Vagina (tissue), 2 donors: ENCODE measurements around the gene BCKDK. TPM values are rescaled to one million over a fixed set of nuclear protein-coding genes. Genes with fewer than 3 reads are reported as not detected.
"Not testable (repeated sequence)": the region's sequence is repeated elsewhere in the genome, so short reads cannot be mapped to it uniquely, and the experiment has no call there.

Source experiments
- DNase-seq, 2 donors: peaks; one replicate each; pipeline ENCODE4 v3.0.0-alpha.2; 2017; ENCODE audit errors: extremely low spot score in 2 of 2
- H3K27ac ChIP-seq: fragments of 200-600 bp; sonication (generic); one replicate; pipeline ENCODE4 v1.5.1; 2019
- H3K27me3 ChIP-seq: fragments of 200-600 bp; sonication (generic); one replicate; pipeline ENCODE4 v1.5.1; 2019
- H3K36me3 ChIP-seq, 2 donors: fragments of 200-600 bp; sonication (generic); one replicate each; pipeline ENCODE4 v1.5.1; 2017 to 2019
- H3K4me1 ChIP-seq: fragments of 200-600 bp; sonication (generic); one replicate; pipeline ENCODE4 v1.5.1; 2019
- H3K4me3 ChIP-seq, 2 donors: fragments of 200-600 bp; sonication (generic); 1 replicate in 1 of 2; 2 replicates in 1 of 2; pipeline ENCODE4 v1.5.1; 2016 to 2019
- H3K9me3 ChIP-seq: fragments of 200-600 bp; sonication (generic); one replicate; pipeline ENCODE4 v1.5.1; 2019
- POLR2A ChIP-seq, 2 donors: fragments of 450-650 bp; IDR thresholded peaks; one replicate each; pipeline ENCODE4 v1.6.1; 2017; ENCODE audit warnings: antibody characterized with exemption in 2 of 2, mild to moderate bottlenecking in 2 of 2, moderate library complexity in 2 of 2
- POLR2AphosphoS5 ChIP-seq, 2 donors: sonication (generic); formaldehyde crosslinking; IDR thresholded peaks; one replicate each; pipeline ENCODE4 v1.9.0; 2017; ENCODE audit warnings: antibody characterized with exemption in 2 of 2, mild to moderate bottlenecking in 2 of 2, low read depth in 1 of 2; ENCODE audit not compliant: insufficient read depth in 1 of 2
- intact Hi-C: fragments of 100-400 bp; cut with DNase I; formaldehyde crosslinking; loops from one replicate; pipeline ENCODE4 v1.15.1; 2023
- total RNA-seq: library from RNA; depleted of rRNA; stranded (reverse); fragments of >200 nt; gene quantifications from one replicate; pipeline ENCODE4 v1.2.3, GENCODE V29; 2016
- TF ChIP-seq, protein P1 (sequence below), 3 experiments: fragments of 450-650 bp in 2 of 3; fragments of 200-600 bp in 1 of 3; sonication (generic) in 1 of 3; IDR thresholded peaks; one replicate each; pipeline ENCODE4 v1.5.1; 2017 to 2019; ENCODE audit warnings: antibody characterized with exemption in 3 of 3, mild to moderate bottlenecking in 2 of 3, moderate library complexity in 2 of 3

The BCKDK gene
- total RNA-seq, 1 donor from 2014 or later = 48.9 TPM

DNA sequence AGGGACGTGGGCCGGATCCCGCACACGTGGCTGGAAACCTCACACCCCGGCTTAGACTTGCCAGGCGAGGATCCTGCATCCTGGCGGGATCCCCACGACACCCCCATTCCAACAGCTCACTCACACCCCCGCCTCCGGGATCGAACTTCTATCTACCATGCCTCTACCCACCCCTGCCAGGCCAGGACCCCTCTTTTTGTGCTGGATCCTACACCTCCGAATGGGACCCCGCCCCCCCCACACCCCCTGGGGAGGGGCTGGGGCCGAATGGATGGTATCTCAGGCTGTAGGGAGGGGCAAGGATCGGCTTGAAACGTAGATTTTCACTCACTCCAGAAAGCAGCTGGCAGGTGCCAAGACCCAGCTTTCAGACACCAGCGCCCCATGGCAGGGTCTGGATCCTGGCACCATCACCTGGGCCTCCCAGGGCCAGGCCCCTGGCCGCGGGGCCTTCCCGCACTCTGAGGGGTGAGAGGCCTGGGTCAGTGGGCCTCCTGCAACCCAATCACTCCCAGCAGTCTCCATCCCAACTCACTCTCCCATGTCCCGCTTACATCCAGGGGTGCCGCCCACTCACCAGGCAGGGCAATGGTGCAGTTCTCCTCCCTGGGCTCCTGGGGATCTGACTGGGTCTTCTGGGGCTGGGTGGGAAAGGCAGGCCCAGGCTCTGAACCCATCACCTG, 35.0 kb downstream of the BCKDK start:
- Histone ChIP-seq H3K4me3 (peak overlapping the region; percentile 51 to 70), H3K9me3 (no peaks in the 10 kb centered on the region), H3K4me1 (peaks cover 38% of the 10 kb centered on the region), H3K27me3 (no peaks in the 10 kb centered on the region), H3K27ac (peak overlapping the region; percentile 87), H3K36me3 (no peaks in the 10 kb centered on the region)
- intact Hi-C loops = loop anchor here (2.0 to 10.0 kb wide), 4 partner anchors 36 to 156 kb away; partner anchors contain the start of genes HSD3B7, PRSS53 and STX4
- no peak for TF ChIP-seq POLR2A (IDR thresholded peaks at IDR 0.05)
- no peak for TF ChIP-seq POLR2AphosphoS5 (IDR thresholded peaks at IDR 0.05; ENCODE audit: insufficient read depth in 1 of 2, low read depth in 1 of 2)
- TF ChIP-seq, protein P1, sequence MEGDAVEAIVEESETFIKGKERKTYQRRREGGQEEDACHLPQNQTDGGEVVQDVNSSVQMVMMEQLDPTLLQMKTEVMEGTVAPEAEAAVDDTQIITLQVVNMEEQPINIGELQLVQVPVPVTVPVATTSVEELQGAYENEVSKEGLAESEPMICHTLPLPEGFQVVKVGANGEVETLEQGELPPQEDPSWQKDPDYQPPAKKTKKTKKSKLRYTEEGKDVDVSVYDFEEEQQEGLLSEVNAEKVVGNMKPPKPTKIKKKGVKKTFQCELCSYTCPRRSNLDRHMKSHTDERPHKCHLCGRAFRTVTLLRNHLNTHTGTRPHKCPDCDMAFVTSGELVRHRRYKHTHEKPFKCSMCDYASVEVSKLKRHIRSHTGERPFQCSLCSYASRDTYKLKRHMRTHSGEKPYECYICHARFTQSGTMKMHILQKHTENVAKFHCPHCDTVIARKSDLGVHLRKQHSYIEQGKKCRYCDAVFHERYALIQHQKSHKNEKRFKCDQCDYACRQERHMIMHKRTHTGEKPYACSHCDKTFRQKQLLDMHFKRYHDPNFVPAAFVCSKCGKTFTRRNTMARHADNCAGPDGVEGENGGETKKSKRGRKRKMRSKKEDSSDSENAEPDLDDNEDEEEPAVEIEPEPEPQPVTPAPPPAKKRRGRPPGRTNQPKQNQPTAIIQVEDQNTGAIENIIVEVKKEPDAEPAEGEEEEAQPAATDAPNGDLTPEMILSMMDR (IDR thresholded peaks at IDR 0.05) = no peak
- peak in 1 of 2 donors; percentile 88 for DNase-seq

DNA sequence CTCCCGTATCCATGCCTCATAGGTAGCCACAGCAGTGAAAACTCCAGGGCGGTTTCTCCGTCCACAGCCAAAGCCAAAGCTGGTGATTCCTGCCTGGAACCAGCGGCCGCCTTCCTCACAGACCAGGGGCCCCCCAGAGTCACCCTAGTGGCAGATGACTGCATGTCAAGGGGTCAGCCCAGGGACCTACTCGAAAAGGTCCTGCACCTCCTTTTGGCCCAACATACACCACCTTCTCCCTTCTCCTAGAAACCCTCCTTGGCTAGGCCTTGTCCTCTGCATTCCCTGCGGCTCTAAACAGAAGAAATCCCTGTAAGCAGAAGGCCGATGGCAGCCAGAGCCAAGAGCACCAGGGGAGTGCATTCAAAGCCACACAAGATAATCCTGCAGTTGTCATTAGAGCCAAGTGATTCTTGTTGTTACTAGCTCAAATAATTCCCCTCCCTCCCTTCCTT, 35.5 kb downstream of the BCKDK start:
- Histone ChIP-seq H3K4me3 (no peak overlapping the region), H3K4me1 (peaks cover 36% of the 10 kb centered on the region), H3K36me3 (no peaks in the 10 kb centered on the region), H3K27ac (no peak overlapping the region), H3K9me3 (no peaks in the 10 kb centered on the region), H3K27me3 (no peaks in the 10 kb centered on the region)
- TF ChIP-seq POLR2A (IDR thresholded peaks at IDR 0.05) = no peak
- TF ChIP-seq POLR2AphosphoS5 (IDR thresholded peaks at IDR 0.05; ENCODE audit: insufficient read depth in 1 of 2, low read depth in 1 of 2) = no peak
- TF ChIP-seq, protein P1 (IDR thresholded peaks at IDR 0.05) = no peak
- intact Hi-C loops = loop anchor here (2.0 to 10.0 kb wide), 4 partner anchors 35 to 156 kb away; partner anchors contain the start of genes HSD3B7, PRSS53 and STX4
- peak in 1 of 2 donors; percentile 83 for DNase-seq

DNA sequence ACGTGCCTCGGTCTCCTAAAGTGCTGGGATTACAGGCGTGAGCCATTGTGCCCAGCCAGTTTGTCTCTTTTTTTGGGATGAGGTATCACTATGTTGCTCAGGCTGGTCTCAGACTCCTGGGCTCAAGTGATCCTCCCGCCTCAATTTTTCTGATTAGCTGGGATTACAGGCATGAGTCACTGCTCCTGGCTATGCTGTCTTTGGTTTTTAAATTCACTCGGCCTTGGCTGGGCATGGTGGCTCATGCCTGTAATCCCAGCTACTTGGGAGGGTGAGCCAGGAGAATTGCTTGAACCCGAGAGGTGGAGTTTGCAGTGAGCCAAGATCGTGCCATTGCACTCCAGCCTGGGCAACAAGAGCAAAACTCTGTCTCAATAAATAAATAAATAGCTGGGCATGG, 36.2 kb downstream of the BCKDK start:
- not testable (repeated sequence) for H3K4me3 ChIP-seq, H3K36me3 ChIP-seq, DNase-seq, H3K27ac ChIP-seq, H3K9me3 ChIP-seq, H3K27me3 ChIP-seq
- peaks cover 29% of the 10 kb centered on the region for H3K4me1 ChIP-seq
- intact Hi-C loops = loop anchor here (5.0 to 10.0 kb wide), 3 partner anchors 60 to 157 kb away; partner anchors contain the start of genes HSD3B7, PRSS53 and STX4

DNA sequence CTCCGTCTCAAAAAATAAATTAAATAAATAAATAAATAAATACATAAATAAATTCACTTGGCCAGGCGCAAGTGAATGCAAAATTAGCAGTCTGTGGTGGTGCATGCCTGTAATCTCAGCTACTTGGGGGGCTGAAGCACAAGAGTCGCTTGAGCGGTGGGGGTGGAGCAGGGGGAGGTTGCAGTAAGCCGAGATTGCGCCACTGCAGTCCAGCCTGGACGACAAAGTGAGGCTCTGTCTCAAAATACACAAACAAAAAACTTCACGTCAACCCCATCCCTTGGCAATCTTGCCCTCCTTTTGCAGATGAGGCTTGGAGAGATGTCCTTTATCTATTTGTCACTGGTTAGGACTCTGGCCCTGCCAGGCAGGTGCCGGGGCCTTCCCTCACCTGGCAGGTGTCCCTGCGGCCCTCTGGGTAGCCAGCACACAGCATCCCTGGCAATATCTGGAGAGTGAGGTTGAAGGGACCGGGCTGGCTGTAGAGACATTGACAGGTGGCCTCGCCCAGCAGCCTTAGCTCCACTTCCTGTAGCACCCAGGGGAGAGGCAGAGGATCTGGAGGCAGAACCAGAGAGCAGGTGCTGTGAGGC, 37.3 kb downstream of the BCKDK start:
- no peaks in the 10 kb centered on the region for H3K36me3 ChIP-seq
- no peak for TF ChIP-seq POLR2AphosphoS5 (IDR thresholded peaks at IDR 0.05; ENCODE audit: insufficient read depth in 1 of 2, low read depth in 1 of 2)
- no peak for TF ChIP-seq POLR2A (IDR thresholded peaks at IDR 0.05)
- TF ChIP-seq, protein P1 (IDR thresholded peaks at IDR 0.05) = no peak

DNA sequence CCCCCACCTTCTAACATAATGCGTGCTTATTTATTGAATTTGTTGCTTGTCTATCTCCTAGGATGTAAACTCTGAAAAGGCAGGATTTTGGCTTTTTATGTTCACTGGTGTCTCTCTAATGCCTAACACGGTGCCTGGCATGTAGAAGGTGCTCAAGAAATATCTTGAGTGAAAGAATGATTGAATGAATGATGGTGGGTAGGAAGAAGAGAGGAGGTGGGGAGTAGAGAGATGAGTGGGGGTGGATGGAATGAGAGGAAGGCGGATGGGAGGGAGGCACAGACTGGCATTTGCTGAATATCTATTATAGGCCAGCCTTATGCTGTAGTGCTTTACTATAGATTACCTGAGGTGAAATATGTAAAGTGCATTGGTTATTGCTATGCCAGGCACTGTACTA, 39.4 kb downstream of the BCKDK start:
- H3K27ac ChIP-seq = no peak overlapping the region
- no peak for DNase-seq
- H3K27me3 ChIP-seq = no peaks in the 10 kb centered on the region
- peaks cover 12% of the 10 kb centered on the region for H3K4me1 ChIP-seq
- intact Hi-C loops = loop anchor here (10.0 kb wide), 1 partner anchor 63 kb away; the partner anchor contains the start of gene PRSS53
- no peak overlapping the region for H3K4me3 ChIP-seq
- no peaks in the 10 kb centered on the region for H3K36me3 ChIP-seq
- H3K9me3 ChIP-seq = no peaks in the 10 kb centered on the region
- TF ChIP-seq, protein P1 (IDR thresholded peaks at IDR 0.05) = no peak
- no peak for TF ChIP-seq POLR2A (IDR thresholded peaks at IDR 0.05)
- TF ChIP-seq POLR2AphosphoS5 (IDR thresholded peaks at IDR 0.05; ENCODE audit: insufficient read depth in 1 of 2, low read depth in 1 of 2) = no peak

More for the DNA sequence above, 37.3 kb downstream of the BCKDK start:
- Histone ChIP-seq H3K4me1 (peaks cover 26% of the 10 kb centered on the region), H3K4me3 (no peak overlapping the region), H3K27ac (no peak overlapping the region), H3K27me3 (no peaks in the 10 kb centered on the region), H3K9me3 (no peaks in the 10 kb centered on the region)
- intact Hi-C loops = loop anchor here (10.0 kb wide), 1 partner anchor 61 kb away; the partner anchor contains the start of gene PRSS53
- DNase-seq = no peak
